Psoas muscle (tissue), 8 donors: Measurements from ENCODE around the gene CDH4. TPM values are rescaled to one million over a fixed set of nuclear protein-coding genes. Genes with fewer than 3 reads are reported as not detected.

Experiments used
- ATAC-seq, 4 donors: fragments of 200-7000 bp; cut with Tn5 transposase; one replicate each; pipeline ENCODE4 v1.9.1; 2020; ENCODE audit warnings: moderate library complexity in 3 of 4, mild to moderate bottlenecking in 2 of 4
- DNase-seq, 2 donors: peaks; one replicate each; pipeline ENCODE4 v3.0.0-alpha.2; 2020
- H3K27ac ChIP-seq: fragments of 200-600 bp; one replicate; pipeline ENCODE4 v1.8.0; 2022
- H3K27me3 ChIP-seq, 3 donors: fragments of 200-600 bp in 1 of 3; one replicate each; pipeline versions ENCODE4 v1.6.1 to v1.8.0; 2013 to 2022; ENCODE audit warnings: low read length in 2 of 3, mild to moderate bottlenecking in 2 of 3, moderate library complexity in 1 of 3; ENCODE audit not compliant: insufficient read depth in 3 of 3
- H3K36me3 ChIP-seq, 2 donors: fragments of 200-600 bp in 1 of 2; one replicate each; pipeline versions ENCODE4 v1.6.1 to v1.8.0; 2013 to 2022; ENCODE audit warnings: low read depth in 1 of 2, mild to moderate bottlenecking in 1 of 2, moderate library complexity in 1 of 2; ENCODE audit not compliant: insufficient read depth in 1 of 2
- H3K4me1 ChIP-seq: fragments of 200-600 bp; one replicate; pipeline ENCODE4 v1.8.0; 2022
- H3K4me3 ChIP-seq: fragments of 200-600 bp; one replicate; pipeline ENCODE4 v1.8.0; 2022; ENCODE audit warnings: mild to moderate bottlenecking
- H3K9me3 ChIP-seq: fragments of 200-600 bp; one replicate; pipeline ENCODE4 v1.8.0; 2022
- CTCF ChIP-seq: fragments of 200-600 bp; IDR thresholded peaks from one replicate; pipeline ENCODE4 v1.8.0; 2022; ENCODE audit warnings: antibody characterized with exemption
- WGBS, 3 donors: extraction: QIAGEN DNeasy Blood & Tissue Kit; methylation state at CpG; one replicate each; pipeline versions ENCODE4 v1.1.6 to v1.1.7; 2013; 5-methylcytosine and 5-hydroxymethylcytosine counted together
- intact Hi-C, 2 donors: fragments of 100-400 bp; cut with DNase I; formaldehyde crosslinking; loops; one replicate each; pipeline versions ENCODE4 v1.11.0 to v1.14.2; 2022
- polyA plus RNA-seq, 3 donors: library from polyadenylated mRNA; stranded (reverse); fragments of 200-250 nt; gene quantifications; one replicate each; pipeline ENCODE4 v1.2.3, GENCODE V29; 2013
- total RNA-seq, 4 donors: library from RNA; stranded (reverse); fragmentation: NEBNext Ultra II Directional in 2 of 4; extraction: Animal tissue kit (Norgen Biotek cat#: 25700) in 2 of 4; gene quantifications; one replicate each; pipeline versions ENCODE4 v1.2.1 to v1.2.4, GENCODE V29; 2021 to 2023
- donor health status: healthy with polysubstance abuse.
- donor health status: DM: no; HTN: no; CAD: no; lungs with moderate emphysema.
- donor health status: Bipolar disorder and iron deficiency.
- donor health status: healthy.
- donor health status: DM: yes; HTN: yes; CAD: no.
- donor health status: DM: no; HTN: no; CAD: no.
- donor health status: DM: no; HTN: no; CAD: no.
- donor health status: DM: yes; HTN: yes; CAD: no.

CDH4 gene
- total and polyA plus RNA-seq, 7 donors, result 0.26 to 1.0 (median 0.34) TPM

- no peaks in the 10 kb centered on the region for H3K27me3 ChIP-seq
- H3K4me3 ChIP-seq, result no peak overlapping the region
- TF ChIP-seq CTCF, result no peak
- no peaks in the 10 kb centered on the region for H3K4me1 ChIP-seq
- intact Hi-C loops, result no loop called here
- no peaks in the 10 kb centered on the region for H3K9me3 ChIP-seq
- no peaks in the 10 kb centered on the region for H3K36me3 ChIP-seq
- 74 to 77% (median 75%) methylated on average over 12 of the region's 12 CpGs for WGBS, 3 donors
- no peak for DNase-seq
- no peak overlapping the region for H3K27ac ChIP-seq
- ATAC-seq, result no peak
These were observed 704.6 kb downstream of the CDH4 start for GRCh38 chr20:61956396-61957342.

DNA sequence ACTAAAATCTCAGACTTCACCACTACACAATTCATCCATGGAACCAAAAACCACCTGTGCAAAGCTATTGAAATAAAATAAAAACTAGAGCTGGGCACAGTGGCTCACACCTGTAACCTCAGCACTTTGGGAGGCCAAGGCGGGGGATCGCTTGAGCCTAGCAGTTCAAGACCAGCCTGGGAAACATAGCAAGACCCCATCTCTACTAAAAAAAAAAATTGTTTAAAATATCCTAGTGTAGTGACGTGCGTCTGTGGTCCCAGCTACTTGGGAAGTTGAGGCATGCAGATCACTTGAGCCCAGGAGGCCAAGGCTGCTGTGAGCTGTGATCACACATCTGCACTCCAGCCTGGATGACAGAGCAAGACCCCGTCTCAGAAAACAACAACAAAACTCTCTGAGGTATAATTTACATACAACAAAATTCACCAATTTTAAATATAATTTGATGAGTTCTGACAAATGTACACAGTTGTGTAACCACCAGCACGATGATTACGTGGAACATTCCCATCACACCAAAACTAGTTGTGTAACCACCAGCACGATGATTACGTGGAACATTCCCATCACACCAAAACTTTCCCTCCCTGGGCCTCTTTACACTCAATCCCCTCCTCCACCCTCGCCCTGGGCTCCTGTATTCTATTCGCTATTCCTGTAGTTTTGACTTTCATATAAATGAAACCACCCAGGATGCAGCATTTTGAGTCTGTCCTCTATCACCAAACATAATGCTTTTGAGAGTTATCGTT is 706.1 kb downstream of the CDH4 start:
- no peak for ATAC-seq
- no peaks in the 10 kb centered on the region for H3K36me3 ChIP-seq
- no peak overlapping the region for H3K27ac ChIP-seq
- H3K27me3 ChIP-seq, result no peaks in the 10 kb centered on the region
- WGBS, 3 donors, result 86 to 91% (median 90%) methylated on average over 12 of the region's 12 CpGs
- H3K9me3 ChIP-seq, result no peaks in the 10 kb centered on the region
- no peak for TF ChIP-seq CTCF
- no peak overlapping the region for H3K4me3 ChIP-seq
- intact Hi-C loops, result no loop called here
- no peaks in the 10 kb centered on the region for H3K4me1 ChIP-seq
- DNase-seq, result no peak

DNA sequence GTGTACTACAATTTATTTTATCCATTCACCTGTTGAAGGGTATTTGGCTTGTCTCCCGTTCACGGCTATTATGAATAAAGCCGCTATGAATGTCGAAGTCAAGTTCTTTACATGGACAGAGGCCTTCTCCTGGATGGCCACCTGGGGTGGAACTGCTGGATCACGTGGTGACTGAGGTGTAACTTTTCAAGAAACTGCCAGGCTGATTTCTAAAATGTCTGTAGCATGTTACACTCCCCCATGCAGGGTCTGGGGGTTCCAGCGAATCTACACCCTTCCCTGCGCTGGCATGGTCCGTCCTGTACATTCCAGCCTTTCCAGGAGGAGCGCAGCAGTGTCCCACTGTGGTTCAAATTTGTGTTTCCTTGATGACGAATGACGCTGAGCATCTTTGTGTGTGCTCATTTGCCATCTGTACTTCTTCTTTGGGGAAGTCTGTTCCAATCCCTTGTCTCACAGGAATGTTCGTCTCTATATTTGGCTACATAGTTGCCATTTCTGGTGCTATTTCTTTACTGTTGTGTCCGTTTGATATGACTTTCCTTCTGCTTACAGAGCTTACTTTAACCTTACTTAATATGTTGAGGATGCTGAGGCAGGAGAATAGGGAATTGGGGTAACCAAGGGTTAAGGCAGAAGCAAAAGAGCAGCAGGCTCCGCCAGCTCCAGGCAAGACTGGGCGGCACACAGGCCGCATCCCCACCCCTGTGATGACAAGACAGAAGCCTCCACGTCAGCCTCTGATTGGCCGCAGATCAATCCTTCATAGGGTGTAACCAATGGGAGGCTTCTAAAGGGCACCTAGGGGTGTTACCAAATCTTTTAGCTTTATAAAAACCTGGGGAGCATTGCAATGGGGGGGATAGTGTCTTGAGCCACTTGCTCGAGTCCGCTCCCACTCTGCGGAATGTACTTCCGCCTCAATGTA is 707.0 kb downstream of the CDH4 start:
- Histone ChIP-seq H3K36me3 (no peaks in the 10 kb centered on the region), H3K4me1 (no peaks in the 10 kb centered on the region), H3K4me3 (no peak overlapping the region), H3K27me3 (no peaks in the 10 kb centered on the region), H3K9me3 (no peaks in the 10 kb centered on the region), H3K27ac (no peak overlapping the region)
- DNase-seq, result no peak
- no peak for TF ChIP-seq CTCF
- no peak for ATAC-seq
- 74 to 80% (median 75%) methylated on average over 22 of the region's 22 CpGs for WGBS, 3 donors
- intact Hi-C loops, result no loop called here

DNA sequence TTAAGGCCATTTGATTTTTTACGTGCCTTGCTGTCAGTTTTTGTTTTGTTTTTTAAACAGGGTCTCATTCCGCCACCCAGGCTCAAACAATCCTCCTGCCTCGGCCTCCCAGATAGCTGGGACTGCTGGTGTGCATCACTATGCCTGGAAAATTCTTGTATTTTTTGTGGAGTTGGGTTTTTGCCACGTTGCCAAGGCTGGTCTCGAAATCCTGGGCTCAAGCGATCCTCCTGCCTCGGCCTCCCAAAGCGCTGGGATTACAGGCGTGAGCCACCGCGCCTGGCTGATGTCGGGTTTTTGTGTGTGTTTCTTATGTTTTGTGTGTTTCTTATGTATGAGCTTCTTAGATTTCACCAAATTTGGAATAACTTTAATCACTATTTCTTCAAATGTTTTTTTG is 708.8 kb downstream of the CDH4 start:
- no peak for DNase-seq

More for the DNA sequence above, 708.8 kb downstream of the CDH4 start:
- no peak for TF ChIP-seq CTCF
- H3K27ac ChIP-seq, result no peak overlapping the region
- WGBS, 3 donors, result 91 to 97% (median 94%) methylated on average over 12 of the region's 12 CpGs
- H3K27me3 ChIP-seq, result peaks cover 0 to 9% (median 2%) of the 10 kb centered on the region in 3 donors
- no peak for ATAC-seq
- intact Hi-C loops, result no loop called here
- no peaks in the 10 kb centered on the region for H3K9me3 ChIP-seq
- H3K36me3 ChIP-seq, result no peaks in the 10 kb centered on the region
- no peak overlapping the region for H3K4me3 ChIP-seq
- no peaks in the 10 kb centered on the region for H3K4me1 ChIP-seq
